GM04504 (cell line): ENCODE measurements around the gene FAM171A2.

Source experiments
- DNase-seq: peaks from one replicate; pipeline ENCODE4 v3.0.0-alpha.2; 2012; ENCODE audit warnings: low read depth

FAM171A2 gene

DNA sequence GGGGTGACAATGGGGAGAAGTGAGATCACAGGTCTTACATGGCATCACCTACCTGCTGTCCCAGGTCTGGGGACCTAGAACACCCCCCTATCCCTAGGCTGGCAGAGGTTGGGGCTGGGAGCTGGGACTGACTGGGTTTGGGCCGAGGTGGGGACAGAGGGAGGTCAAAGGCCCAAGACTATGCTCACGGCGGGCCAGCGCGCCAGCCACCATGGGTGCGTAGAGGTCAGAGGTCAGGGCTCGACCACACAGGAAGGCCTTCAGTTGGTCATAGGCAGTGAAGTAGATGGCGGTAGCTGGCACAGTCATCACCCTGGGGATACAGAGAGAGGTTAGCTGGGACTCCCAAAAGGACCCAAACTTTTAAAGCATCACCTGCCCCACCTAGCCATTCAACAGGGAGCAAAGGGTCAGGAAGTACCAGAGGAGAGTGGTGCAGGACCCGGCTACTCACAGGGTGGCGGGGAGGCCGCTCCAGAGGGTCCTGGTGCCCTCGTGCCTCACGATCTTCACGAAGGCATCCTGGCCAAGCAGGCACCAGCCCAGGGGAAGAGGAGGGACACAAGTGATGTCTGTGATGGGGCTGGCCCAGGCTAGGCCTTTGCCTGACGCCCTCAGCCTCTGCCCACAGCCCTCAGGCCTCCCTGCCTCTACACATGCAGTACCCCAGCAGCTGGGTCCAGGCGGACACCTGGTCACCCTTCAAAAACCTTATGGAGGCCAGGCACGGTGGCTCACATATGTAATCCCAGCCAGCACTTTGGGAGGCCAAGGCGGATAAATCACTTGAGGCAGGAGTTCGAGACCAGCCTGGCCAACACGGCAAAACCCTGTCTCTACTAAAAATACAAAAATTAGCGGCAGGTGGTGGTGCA, 42.2 kb downstream of the FAM171A2 start:
- no peak for DNase-seq

DNA sequence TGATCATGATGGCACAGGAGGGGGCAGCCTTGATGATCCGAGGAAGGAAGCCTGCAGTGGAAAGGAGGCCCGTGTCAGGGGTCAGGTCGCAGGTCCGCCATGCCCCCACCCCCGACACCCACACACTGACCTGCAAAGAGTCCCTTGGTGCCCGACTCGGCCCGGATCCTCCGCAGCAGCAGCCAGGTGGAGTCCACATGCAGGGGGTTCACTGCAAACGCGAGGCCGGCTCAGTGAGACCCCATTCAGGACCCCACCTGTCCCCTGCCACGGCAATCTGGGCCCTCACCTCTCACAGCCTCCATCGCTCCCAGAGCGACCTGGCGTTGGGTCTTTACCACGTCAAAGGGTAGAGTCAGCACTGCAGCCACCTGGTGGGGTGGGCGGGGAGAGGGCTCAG, 43.6 kb downstream of the FAM171A2 start:
- no peak for DNase-seq

DNA sequence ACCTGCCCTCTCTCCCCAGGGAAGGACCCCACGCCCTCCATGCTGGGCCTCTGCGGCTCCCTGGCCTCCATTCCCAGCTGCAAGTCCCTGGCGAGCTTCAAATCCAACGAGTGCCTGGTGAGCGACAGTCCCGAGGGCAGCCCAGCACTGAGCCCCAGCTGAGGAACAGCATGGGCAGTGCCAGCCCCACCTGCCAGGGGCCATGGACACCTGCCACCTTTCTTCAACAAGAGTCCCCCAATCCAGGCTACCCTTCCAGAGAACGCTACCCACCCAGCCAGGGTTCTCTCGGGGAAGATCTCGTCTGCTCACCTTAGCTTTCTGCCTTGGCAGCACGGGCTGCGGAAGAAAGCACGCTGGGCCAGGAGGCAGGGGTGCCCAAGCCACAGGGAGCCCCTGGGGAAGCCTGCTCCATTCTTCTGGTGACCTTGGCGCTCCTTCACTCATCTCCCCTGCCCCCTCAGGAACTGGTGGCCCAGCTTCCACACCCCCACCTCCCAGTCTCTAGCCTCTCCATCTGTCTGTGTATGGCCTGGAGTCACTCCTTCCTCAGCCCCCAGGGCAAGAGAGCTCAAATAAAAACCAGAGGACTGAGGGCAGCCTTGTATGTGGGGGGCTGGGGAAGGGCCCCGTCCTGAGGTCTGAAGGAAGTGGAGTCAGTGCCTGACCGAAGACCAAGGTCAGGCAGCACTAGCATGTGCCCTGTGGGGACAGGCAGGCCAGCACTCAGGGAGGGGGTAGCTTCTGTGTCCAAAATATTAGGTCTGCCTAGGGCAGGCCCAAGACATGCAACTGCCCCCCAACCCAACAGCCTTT, 45.4 kb downstream of the FAM171A2 start:
- no peak for DNase-seq

DNA sequence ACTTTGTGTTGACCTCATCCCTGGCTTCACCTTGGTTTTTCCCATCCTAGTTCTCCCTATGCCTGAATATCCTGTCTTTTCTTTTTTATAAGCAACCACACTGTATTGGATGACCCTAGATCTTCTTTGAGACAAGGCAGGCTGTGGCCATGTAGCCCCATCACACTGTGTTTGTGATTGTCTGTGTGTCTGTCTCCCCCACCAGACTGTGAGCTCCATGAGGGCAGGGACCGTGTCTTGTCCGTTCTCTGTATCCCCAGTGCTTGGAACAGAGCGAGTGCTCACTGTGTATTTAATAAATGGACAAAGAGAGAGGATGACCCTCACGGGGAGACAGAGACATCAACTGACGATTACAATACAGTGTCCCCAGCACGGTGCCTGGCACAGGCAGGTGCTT, 46.1 kb downstream of the FAM171A2 start:
- no peak for DNase-seq

DNA sequence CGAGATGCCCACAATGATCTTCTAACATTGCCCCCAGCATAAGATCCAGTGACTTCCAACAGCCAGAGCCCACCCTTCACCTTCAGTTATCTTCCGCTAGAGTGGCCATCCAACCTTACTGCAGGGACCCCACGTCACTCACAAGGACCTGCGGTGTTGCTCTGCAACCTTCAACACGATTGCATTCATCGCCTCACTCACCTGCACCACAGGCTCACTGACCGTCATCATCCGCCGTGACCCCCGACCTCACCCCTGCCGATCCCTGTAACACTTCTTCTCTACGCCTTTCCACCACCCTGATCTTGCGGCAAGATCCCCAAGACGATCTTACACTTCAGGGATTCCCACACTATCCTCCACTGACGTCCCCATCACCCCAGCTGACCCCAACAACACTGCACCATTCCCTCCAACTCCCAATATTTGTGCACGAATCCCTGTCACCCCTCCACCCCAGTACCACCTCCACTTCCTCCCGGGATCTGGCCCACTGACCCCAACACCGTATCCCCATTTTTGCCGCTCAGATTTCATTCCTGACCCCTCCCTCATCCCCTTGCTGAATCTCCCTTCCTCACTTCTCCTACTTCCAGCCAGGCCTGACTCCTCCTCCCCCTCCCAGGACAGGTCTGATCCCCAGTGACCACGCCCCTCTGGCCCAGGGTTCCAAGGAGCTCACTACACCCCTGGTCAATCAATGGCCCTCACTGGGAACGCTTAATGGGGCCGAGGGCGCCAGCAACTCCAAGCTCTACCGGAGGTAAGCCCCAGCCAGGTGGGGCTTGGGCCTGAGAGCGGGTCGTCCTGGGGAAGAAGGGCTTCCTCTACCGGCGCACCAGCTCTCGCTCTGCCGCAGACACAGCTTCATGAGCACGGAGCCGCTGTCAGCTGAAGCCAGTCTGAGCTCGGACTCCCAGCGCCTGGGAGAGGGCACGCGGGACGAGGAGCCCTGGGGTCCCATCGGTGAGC, 47.6 kb downstream of the FAM171A2 start:
- DNase-seq = no peak

DNA sequence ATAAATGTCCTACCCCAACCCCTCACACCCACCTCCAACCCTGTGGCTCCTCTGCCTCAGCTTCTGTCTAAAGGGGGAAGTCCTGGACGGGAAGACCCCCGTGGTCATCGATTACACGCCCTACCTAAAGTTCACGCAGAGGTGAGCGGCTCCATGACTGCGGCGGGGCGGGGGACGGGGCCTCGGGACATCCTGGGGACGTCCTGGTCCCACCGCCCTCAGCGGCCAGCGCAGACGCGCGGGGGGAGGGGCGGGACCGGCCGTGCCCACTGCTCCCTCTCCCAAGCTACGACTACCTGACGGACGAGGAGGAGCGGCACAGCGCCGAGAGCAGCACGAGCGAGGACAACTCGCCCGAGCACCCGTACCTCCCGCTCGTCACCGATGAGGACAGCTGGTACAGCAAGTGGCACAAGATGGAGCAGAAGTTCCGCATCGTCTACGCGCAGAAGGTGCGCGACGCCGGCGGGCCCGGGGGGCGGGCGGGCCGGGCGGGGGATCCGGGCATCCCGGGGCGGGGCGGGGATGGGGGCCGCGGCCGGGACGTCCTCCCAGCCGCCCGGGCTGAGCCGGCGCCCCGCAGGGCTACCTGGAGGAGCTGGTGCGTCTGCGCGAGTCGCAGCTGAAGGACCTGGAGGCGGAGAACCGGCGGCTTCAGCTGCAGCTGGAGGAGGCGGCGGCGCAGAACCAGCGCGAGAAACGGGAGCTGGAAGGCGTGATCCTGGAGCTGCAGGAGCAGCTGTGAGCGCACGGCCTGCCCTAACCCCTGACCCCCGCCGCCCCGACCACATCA, 48.6 kb downstream of the FAM171A2 start:
- no peak for DNase-seq

DNA sequence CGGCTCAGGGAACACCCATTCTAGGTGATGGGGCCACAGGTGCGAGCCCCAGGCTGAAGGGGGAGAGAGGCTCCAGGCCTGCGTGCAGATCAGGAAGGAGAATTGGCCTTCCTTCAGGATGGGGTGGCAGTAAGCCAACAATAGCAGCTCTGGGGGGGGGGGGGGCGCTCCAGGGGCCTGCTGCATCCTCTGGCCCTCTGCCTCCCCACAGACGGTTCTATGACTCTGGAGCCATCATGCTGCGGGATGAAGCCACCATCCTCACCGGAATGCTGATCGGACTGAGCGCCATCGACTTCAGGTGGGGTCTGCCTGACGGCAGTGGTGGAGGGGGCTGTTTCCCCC, 49.2 kb downstream of the FAM171A2 start:
- DNase-seq = no peak

DNA sequence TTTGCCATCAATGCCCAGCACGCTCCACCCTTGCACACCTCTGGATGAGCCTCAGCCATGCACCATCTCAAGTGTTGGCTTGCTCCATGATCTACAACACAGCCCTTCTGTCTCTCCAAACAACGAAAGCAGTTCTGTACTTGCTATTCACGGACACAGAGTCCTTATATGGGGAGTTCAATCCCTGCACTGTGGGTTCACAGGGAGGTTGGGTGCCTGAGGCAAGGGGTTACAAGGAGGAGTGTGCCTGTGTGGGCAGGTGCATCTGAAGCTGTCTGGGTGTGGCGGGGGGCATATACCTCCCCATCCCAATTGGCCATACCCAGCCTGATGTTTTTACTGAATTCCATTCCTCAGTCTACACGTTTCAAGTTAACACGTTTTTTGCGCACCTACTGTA, 49.6 kb downstream of the FAM171A2 start:
- no peak for DNase-seq

DNA sequence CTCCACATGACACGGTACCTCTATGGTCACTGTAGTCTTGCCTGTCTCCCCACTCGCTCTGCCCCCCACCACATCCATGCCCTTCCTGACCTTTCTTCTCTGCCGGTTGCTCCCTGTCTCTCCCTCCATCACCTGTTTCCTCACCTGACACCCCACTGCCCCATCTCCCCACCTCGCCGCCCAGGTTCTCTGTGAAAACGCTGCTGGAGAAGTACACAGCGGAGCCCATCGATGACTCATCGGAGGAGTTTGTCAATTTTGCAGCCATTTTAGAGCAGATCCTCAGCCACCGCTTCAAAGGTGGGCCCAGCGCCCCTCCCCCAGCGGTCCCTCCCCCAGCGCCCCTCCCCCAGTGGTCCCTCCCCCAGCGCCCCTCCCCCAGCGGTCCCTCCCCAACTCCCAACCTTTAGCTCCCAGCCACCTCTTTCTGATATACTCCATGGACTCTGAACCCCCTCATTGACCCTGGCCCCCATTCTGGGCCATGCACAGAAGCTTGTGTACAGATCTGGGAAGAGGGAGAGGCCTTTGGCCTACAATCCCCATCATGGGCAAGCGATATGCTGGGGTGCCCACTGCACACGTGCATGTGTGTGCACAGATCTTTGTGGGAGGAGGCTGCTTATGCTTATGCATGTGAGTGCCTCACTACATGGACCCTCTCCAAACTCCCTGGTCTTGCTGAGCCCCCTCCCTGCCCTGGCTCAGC, 51.1 kb downstream of the FAM171A2 start:
- DNase-seq = no peak

DNA sequence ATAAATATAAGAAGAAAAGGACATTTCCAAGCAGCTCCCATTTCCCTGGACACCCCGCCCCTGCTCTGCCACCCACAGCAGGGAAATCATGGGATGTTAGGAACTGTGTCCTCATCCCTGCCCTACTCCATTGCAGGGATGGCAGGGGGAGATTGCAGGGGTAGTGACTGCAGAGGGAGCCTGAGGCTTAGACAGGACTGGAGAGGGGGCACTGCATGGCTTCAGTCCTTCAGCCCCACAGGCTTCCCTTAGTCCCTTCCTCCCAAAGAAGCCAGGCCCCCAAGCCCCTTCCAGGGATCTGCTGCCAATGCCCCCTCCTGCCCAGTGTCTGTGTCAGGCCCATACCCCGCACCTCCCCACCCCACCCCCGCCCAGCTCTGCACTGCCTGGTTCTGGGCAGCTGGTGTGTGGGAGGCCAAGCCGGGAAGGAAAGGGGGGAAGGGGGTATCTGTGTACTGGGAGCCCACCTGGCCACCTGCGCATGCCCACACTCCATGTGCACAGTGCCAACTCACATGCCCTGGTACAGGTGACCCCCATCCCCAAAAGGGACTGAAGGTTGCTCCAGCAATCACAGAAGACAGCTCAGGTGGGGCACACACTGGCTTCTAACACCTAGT, 52.0 kb downstream of the FAM171A2 start:
- no peak for DNase-seq

DNA sequence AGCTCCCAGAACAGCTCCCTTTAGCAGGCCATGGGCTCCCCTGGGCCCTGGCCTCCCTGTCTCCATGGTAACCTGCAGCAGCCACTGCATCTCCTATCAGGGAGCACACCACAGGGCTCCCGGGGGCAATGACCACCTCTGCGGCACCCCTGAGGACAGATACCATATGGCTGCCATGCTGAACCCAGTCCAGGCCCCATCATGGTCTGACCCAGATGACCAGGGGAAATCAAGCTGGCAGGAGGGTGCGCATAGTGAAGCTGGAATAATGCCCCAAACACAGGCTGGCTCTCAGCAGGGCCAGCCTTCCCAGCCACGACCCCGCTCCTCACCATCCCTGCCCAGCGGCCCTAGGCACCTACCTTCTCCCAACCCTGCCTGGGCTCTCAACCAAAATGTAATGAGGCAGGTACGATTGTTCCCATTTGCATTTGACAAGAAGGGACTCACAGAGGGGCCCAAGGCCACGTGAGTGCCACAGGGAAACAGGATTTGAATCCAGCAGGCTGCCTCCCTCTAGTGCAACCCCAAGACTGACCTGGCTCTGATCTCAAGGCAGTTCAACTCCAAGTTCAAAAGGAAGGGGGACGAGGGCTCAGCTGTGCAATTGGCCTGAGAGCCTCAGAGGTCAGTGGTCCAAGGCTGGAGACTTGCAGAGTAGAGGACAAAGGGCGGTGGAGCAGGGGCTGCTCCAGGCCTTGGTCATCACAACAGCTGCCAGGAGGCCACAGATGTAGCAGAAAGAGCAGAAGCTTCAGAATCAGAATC, 52.9 kb downstream of the FAM171A2 start:
- DNase-seq = no peak

DNA sequence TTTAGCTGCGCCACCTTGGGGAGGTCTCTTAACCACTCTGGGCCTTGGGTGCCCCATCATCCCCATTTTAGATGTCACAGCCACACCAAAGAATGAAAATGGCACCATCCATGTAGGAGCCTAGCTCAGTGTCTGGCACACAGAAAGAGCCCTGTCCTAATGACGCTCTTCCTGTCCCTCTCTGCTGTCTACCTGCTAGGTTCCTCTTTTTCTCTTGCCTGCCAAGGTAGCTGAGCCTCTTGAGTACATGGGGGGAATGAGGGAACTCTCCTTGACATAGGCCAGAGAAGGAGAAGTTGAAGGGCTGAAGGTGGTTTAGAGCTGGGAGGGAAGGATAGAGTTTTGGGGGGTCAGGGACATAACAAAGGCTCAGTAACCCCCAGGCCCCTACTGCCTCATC, 53.5 kb downstream of the FAM171A2 start:
- no peak for DNase-seq

DNA sequence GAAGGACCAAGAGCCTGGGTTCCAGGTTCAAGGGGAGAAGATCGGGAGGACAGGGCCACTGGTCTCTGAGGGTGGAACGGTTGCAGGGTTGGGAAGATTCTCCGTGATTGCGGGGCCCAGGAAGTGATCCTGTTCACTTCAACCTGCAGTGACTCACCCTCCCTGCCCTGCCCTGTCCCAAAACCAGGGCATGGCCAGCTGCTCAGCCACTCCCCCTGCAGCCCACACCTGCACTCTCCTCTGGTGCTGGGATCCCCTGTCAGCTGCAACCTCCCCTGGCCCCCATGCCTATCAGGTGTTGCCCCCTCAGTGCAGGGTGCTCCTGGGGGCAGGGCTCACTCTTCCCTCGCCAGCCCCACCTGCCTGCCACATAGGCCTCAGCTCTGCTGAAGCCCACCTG, 54.2 kb downstream of the FAM171A2 start:
- DNase-seq = no peak

DNA sequence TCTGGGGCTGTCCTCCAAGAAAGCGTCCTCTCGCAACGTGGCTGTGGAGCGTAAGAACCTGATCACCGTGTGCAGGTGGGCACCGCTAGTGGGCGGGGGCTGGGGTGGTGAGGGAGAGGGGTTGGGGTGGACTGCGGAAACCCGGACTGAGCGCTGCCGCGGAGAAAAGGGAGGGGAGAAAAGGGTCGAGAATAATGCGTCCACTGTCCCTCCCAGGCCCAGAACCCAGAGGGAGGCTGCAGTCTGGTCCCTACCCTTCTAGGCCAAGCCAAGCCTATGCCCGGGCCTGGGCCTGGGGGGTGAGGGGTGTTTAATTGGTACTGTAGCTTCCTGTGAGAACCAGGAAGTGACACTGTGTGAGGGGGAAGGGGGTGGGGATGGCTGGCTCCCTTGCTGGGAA, 54.8 kb downstream of the FAM171A2 start:
- DNase-seq = no peak

DNA sequence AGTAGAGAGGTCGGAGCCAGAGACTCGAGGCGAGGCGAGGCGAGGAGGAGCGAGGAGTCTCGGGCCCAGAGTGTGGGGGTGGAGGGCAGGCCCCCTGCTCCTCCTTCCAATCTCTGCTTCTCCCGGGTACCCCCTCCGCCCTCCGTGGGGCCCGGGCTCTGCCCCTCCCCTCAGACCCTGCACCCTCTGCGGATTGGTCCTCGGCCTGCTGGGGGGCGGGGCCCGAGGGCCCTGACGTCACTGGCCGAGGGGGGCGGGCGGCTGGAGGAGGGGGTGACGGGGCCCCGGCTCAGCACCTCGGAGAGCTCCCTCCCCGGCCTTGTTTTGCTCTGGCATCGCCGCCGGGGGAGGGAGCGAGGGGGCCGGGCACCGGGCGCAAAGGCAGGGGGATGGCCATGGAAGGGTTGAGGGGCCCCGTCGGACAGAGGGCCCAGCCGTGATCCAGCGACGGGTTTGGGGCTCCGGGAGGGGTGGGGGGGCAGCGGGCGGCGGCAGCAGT, 55.3 kb downstream of the FAM171A2 start, which contains the start of gene RUNDC3A:
Gene RUNDC3A (plus strand): TSS at position 282 of the 499 bp plus-strand sequence. CDS start 232 bp downstream, outside the sequence.
- no peak for DNase-seq

DNA sequence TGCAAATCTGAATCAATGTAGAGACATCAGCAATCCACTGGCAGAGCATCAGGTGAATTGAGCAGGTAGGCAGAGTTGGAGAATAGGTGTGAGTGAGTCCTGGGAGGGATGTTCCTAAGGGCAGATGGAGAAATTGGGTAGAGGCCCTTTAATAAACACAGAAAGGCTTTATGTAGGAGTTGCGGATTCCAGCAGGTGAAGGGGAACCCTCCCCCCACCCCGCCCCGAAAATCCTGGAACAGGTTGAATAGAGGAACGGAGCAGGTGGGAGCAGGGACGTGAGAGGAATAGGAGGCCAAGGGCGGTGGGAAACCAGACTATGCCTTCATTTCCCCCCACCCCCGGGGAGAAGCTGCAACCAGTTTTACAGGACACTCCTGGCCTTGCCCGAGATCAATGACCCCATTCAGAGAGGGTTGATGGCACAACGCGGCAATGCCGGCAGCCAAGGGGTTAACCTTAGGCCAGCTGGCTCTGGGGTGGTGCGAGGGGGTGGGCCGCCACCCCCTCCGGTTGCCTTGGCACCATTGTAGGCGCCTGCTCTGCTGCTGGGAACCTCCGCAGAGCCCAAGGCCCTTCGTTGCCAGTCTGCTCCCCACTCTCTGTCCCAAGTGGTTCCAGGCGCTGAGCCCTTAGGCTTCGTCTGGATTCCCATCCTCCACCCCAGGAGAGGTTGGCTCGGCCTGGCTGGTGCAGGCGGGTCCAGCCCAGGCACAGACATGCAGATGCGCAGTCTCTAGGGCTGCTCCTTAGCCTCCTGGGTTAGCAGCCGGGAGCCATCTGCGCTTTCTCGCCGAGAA, 56.1 kb downstream of the FAM171A2 start:
- DNase-seq = no peak

DNA sequence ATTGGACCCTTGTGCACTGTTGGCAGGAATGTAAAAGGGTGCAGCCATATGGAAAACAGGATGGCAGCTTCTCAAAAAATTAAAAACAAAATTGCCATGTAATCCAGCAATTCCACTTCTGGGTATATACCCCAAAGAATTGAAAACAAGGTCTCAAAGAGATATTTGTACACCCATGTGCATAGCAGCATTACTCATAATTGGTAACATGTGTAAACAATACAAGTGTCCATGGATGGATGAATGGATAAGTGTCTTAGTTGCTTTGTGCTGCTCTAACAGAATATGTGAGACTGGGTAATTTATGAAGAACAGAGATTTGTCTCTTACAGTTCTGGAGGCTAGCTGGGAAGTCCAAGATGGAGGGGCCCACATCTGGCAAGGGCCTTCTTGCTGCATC, 59.0 kb downstream of the FAM171A2 start:
- DNase-seq = no peak
